ENCODE data around the gene ELF5. TPM values are rescaled to one million over a fixed set of nuclear protein-coding genes. Genes with fewer than 3 reads are reported as not detected.

The ELF5 gene
- total and polyA plus RNA-seq, 2 donors (not counting 1 experiment from before 2014, with no cell fraction given) = not detected

- no peaks in the 10 kb centered on the region for H3K9me3 ChIP-seq (ENCODE audit: control extremely low read depth in 1 of 3, control insufficient read depth in 2 of 3, insufficient read depth in 1 of 3, low read length in 2 of 3)
- ChIA-PET POLR2A (no interaction called here), CTCF (interaction anchor here (0.7 to 5.6 kb wide), 7 partner anchors 8 to 878 kb away, joined by 3 to 43 read pairs (median 6); no protein-coding TSS in a partner anchor)
- H3K27me3 ChIP-seq (replicated peaks in 1 of 4; ENCODE audit: control extremely low read depth in 1 of 4, control insufficient read depth in 3 of 4, insufficient read depth in 4 of 4, low read length in 3 of 4) = peaks cover 0 to 5% (median 0%) of the 10 kb centered on the region in 4 experiments
- no CpG with 5 or more reads among the region's 7 CpGs for WGBS (ENCODE audit: insufficient coverage)
- no peak overlapping the region for H3K9ac ChIP-seq (ENCODE audit: low read length)
- H3K4me3 ChIP-seq (ENCODE audit: control extremely low read depth in 1 of 5, extremely low read depth in 1 of 5, insufficient read depth in 1 of 5, low read depth in 2 of 5, low read length in 4 of 5) = no peak overlapping the region
- no peak overlapping the region for H3K4me3 Mint-ChIP-seq
- H3K27me3 Mint-ChIP-seq = peaks cover 13% of the 10 kb centered on the region
- no peaks in the 10 kb centered on the region for H3K36me3 ChIP-seq (replicated peaks in 1 of 2; ENCODE audit: control extremely low read depth in 1 of 2, control insufficient read depth in 1 of 2, extremely low read depth in 1 of 2, insufficient read depth in 2 of 2, low read length in 1 of 2)
- no peaks in the 10 kb centered on the region for H3K79me2 ChIP-seq (ENCODE audit: control insufficient read depth, insufficient read depth, low read length)
- no peaks in the 10 kb centered on the region for H3K9me3 Mint-ChIP-seq (ENCODE audit: insufficient read depth)
- TF ChIP-seq CTCF (IDR thresholded peaks at IDR 0.05) = no peak
- TF ChIP-seq EZH2 (IDR thresholded peaks at IDR 0.05; ENCODE audit: borderline replicate concordance, insufficient read depth, low read depth, low read length, poor library complexity, severe bottlenecking) = no peak
- no peak overlapping the region for H2AFZ ChIP-seq (ENCODE audit: insufficient read depth, low read depth, low read length, poor library complexity, severe bottlenecking)
- H3K27ac Mint-ChIP-seq = no peak overlapping the region
- no peak for DNase-seq
- no peaks in the 10 kb centered on the region for H3K4me1 ChIP-seq (ENCODE audit: control insufficient read depth in 2 of 2, insufficient read depth in 2 of 2, low read length in 2 of 2)
- H3K4me1 Mint-ChIP-seq = no peaks in the 10 kb centered on the region
- intact Hi-C loops (cut with micrococcal nuclease) = no loop called here
- no peak overlapping the region for H3K4me2 ChIP-seq (replicated peaks; ENCODE audit: low read depth, low read length, poor library complexity, severe bottlenecking)
- no peak overlapping the region for H3K27ac ChIP-seq (ENCODE audit: low read length in 2 of 2)
- ATAC-seq (ENCODE audit: low read depth) = no peak
- no peaks in the 10 kb centered on the region for H4K20me1 ChIP-seq (ENCODE audit: control insufficient read depth, insufficient read depth, low read length, poor library complexity, severe bottlenecking)
These were observed 1.0 kb upstream of the ELF5 start for GRCh38 chr11:34514597-34514996.

- Histone ChIP-seq H3K9me3 (ENCODE audit: control extremely low read depth in 1 of 3, control insufficient read depth in 2 of 3, insufficient read depth in 1 of 3, low read length in 2 of 3) (no peaks in the 10 kb centered on the region), H2AFZ (ENCODE audit: insufficient read depth, low read depth, low read length, poor library complexity, severe bottlenecking) (no peak overlapping the region), H4K20me1 (ENCODE audit: control insufficient read depth, insufficient read depth, low read length, poor library complexity, severe bottlenecking) (no peaks in the 10 kb centered on the region), H3K27me3 (replicated peaks in 1 of 4; ENCODE audit: control extremely low read depth in 1 of 4, control insufficient read depth in 3 of 4, insufficient read depth in 4 of 4, low read length in 3 of 4) (peaks cover 0 to 4% (median 0%) of the 10 kb centered on the region in 4 experiments), H3K9ac (ENCODE audit: low read length) (no peak overlapping the region), H3K4me1 (ENCODE audit: control insufficient read depth in 2 of 2, insufficient read depth in 2 of 2, low read length in 2 of 2) (no peaks in the 10 kb centered on the region), H3K27ac (ENCODE audit: low read length in 2 of 2) (no peak overlapping the region), H3K79me2 (ENCODE audit: control insufficient read depth, insufficient read depth, low read length) (no peaks in the 10 kb centered on the region), H3K4me3 (ENCODE audit: control extremely low read depth in 1 of 5, extremely low read depth in 1 of 5, insufficient read depth in 1 of 5, low read depth in 2 of 5, low read length in 4 of 5) (no peak overlapping the region), H3K36me3 (replicated peaks in 1 of 2; ENCODE audit: control extremely low read depth in 1 of 2, control insufficient read depth in 1 of 2, extremely low read depth in 1 of 2, insufficient read depth in 2 of 2, low read length in 1 of 2) (no peaks in the 10 kb centered on the region), H3K4me2 (replicated peaks; ENCODE audit: low read depth, low read length, poor library complexity, severe bottlenecking) (no peak overlapping the region)
- intact Hi-C loops (cut with micrococcal nuclease) = loop anchor here (1.0 kb wide), 1 partner anchor 378 kb away; no protein-coding TSS in a partner anchor
- no peak overlapping the region for H3K27ac Mint-ChIP-seq
- DNase-seq = peak; percentile 60
- H3K27me3 Mint-ChIP-seq = peaks cover 6% of the 10 kb centered on the region
- H3K9me3 Mint-ChIP-seq (ENCODE audit: insufficient read depth) = no peaks in the 10 kb centered on the region
- H3K4me3 Mint-ChIP-seq = no peak overlapping the region
- TF ChIP-seq EZH2 (IDR thresholded peaks at IDR 0.05; ENCODE audit: borderline replicate concordance, insufficient read depth, low read depth, low read length, poor library complexity, severe bottlenecking) (no peak), CTCF (IDR thresholded peaks at IDR 0.05) (peak; percentile 80)
- WGBS (ENCODE audit: insufficient coverage) = 79% methylated on average over 17 of the region's 24 CpGs
- H3K4me1 Mint-ChIP-seq = no peaks in the 10 kb centered on the region
- ChIA-PET CTCF (interaction anchor here (0.6 to 5.6 kb wide), 20 partner anchors 8 to 882 kb away, joined by 3 to 43 read pairs (median 6); no protein-coding TSS in a partner anchor), POLR2A (no interaction called here)
- ATAC-seq (ENCODE audit: low read depth) = peak; percentile 82
These were observed 533 bp downstream of the ELF5 start for GRCh38 chr11:34512840-34513681.
